GM12878 (cell line): ENCODE data around the gene CTNNA2. TPM values are rescaled to one million over a fixed set of nuclear protein-coding genes. Genes with fewer than 3 reads are reported as not detected.

Experiments
- ATAC-seq: fragments of 200-7000 bp; cut with Tn5 transposase; 3 replicates; pipeline ENCODE4 v1.9.1; 2020; ENCODE audit warnings: mild to moderate bottlenecking, moderate library complexity
- BruUV-seq: library from RNA; stranded (reverse); fragments of 400-500 nt; replicated peaks from 2 replicates; lab custom pipeline; 2021; lab: Mats Ljungman, UMichigan
- CTCF ChIA-PET: fragments of 300-600 bp; sonication (Branson Sonifier 250); formaldehyde crosslinking; extraction: SDS; loops from one replicate; lab custom pipeline; 2021; ENCODE audit warnings: inconsistent platforms; lab: Yijun Ruan, JAX
- POLR2A ChIA-PET: fragments of 350-600 bp; formaldehyde crosslinking; extraction: SDS; loops from one replicate; lab custom pipeline; 2021; ENCODE audit warnings: inconsistent platforms; lab: Charles Lee
- RAD21 ChIA-PET: fragments of 300-600 bp; sonication (Branson Sonifier 250); formaldehyde crosslinking; loops from one replicate; lab custom pipeline; 2023; ENCODE audit warnings: antibody characterized with exemption; ENCODE audit not compliant: unreplicated experiment; lab: Charles Lee
- SMC1A ChIA-PET: fragments of 300-600 bp; sonication (Branson Sonifier 250); formaldehyde crosslinking; loops from one replicate; lab custom pipeline; 2023; ENCODE audit not compliant: unreplicated experiment, uncharacterized antibody; lab: Charles Lee
- DNase-seq: peaks from one replicate; pipeline ENCODE4 v3.0.0-alpha.2; 2011; ENCODE audit warnings: low read depth, low spot score
- FAIRE-seq: peaks from 3 replicates; lab custom pipeline; 2011; peaks lifted over from hg19 to GRCh38; lab: Jason Lieb, UNC
- H2AFZ ChIP-seq: 2 replicates; pipeline ENCODE4 v1.6.0; 2011; ENCODE audit warnings: low read depth, low read length, control low read depth; ENCODE audit not compliant: control insufficient read depth
- H3K27ac ChIP-seq: 2 replicates; pipeline ENCODE4 v1.5.1; 2011; ENCODE audit warnings: control low read depth; ENCODE audit not compliant: control insufficient read depth, insufficient read depth
- H3K27me3 ChIP-seq, 2 experiments: replicated peaks in 1 of 2; 2 replicates each; pipeline versions ENCODE4 v1.6.0 to v1.6.1; 2011; ENCODE audit warnings: low read length in 1 of 2; ENCODE audit not compliant: control insufficient read depth in 2 of 2, insufficient read depth in 2 of 2
- H3K36me3 ChIP-seq, 2 experiments: 2 replicates each; pipeline ENCODE4 v1.5.1; 2011; ENCODE audit warnings: low read length in 1 of 2; ENCODE audit not compliant: control insufficient read depth in 2 of 2, insufficient read depth in 2 of 2
- H3K4me1 ChIP-seq: 2 replicates; pipeline ENCODE4 v1.6.1; 2011; ENCODE audit warnings: mild to moderate bottlenecking, low read length, moderate library complexity, mixed read lengths; ENCODE audit not compliant: control insufficient read depth, insufficient read depth
- H3K4me2 ChIP-seq: 2 replicates; pipeline ENCODE4 v1.6.0; 2011; ENCODE audit warnings: control low read depth; ENCODE audit not compliant: control insufficient read depth, insufficient read depth
- H3K4me3 ChIP-seq: fragments of 200-600 bp; sonication (generic); 2 replicates; pipeline ENCODE4 v1.5.1; 2016
- H3K79me2 ChIP-seq: 2 replicates; pipeline ENCODE4 v1.6.0; 2011; ENCODE audit warnings: low read length; ENCODE audit not compliant: control insufficient read depth, insufficient read depth
- H3K9ac ChIP-seq: 2 replicates; pipeline ENCODE4 v1.8.0; 2011; ENCODE audit warnings: low read length, control low read depth, mixed read lengths; ENCODE audit not compliant: control insufficient read depth, insufficient read depth
- H3K9me3 ChIP-seq: replicated peaks from 3 replicates; pipeline ENCODE4 v1.5.1; 2011; ENCODE audit warnings: mild to moderate bottlenecking, low read length; ENCODE audit not compliant: control insufficient read depth, insufficient read depth
- H4K20me1 ChIP-seq: 2 replicates; pipeline ENCODE4 v1.6.0; 2011; ENCODE audit not compliant: control insufficient read depth, insufficient read depth
- FOXK2 ChIP-seq: fragments of 450-650 bp; IDR thresholded peaks from 2 replicates; pipeline ENCODE4 v1.6.1; 2017; ENCODE audit warnings: mild to moderate bottlenecking, moderate library complexity
- GATAD2B ChIP-seq: fragments of 450-650 bp; conservative IDR thresholded peaks from 2 replicates; pipeline ENCODE4 v1.6.1; 2017; ENCODE audit warnings: low read depth, mild to moderate bottlenecking, moderate library complexity
- IKZF2 ChIP-seq, 2 experiments: fragments of 450-650 bp; IDR thresholded peaks; 2 replicates each; pipeline ENCODE4 v1.6.1; 2017; ENCODE audit warnings: mild to moderate bottlenecking in 2 of 2, moderate library complexity in 2 of 2
- MXI1 ChIP-seq: fragments of 150-350 bp; IDR thresholded peaks from 2 replicates; pipeline ENCODE4 v1.6.1; 2011; ENCODE audit warnings: low read depth, mild to moderate bottlenecking, inconsistent platforms, low read length, improper control_type of control experiment
- NFIC ChIP-seq: IDR thresholded peaks from 2 replicates; pipeline ENCODE4 v1.6.1; 2012; ENCODE audit warnings: low read depth, mild to moderate bottlenecking, inconsistent platforms, low read length, moderate library complexity
- RELB ChIP-seq: fragments of 450-650 bp; IDR thresholded peaks from 2 replicates; pipeline ENCODE4 v1.6.1; 2017; ENCODE audit warnings: low read depth, mild to moderate bottlenecking, moderate library complexity
- SIN3A ChIP-seq: IDR thresholded peaks from 2 replicates; pipeline ENCODE4 v1.6.1; 2012; ENCODE audit warnings: low read depth, low read length, improper control_type of control experiment
- SMAD1 ChIP-seq: fragments of 450-650 bp; IDR thresholded peaks from 2 replicates; pipeline ENCODE4 v1.6.1; 2018; ENCODE audit warnings: mild to moderate bottlenecking, low read depth; ENCODE audit not compliant: partially characterized antibody
- SREBF1 ChIP-seq: IDR thresholded peaks from 2 replicates; pipeline ENCODE4 v1.6.1; 2012; ENCODE audit warnings: mild to moderate bottlenecking, low read length
- ZNF24 ChIP-seq: fragments of 450-650 bp; IDR thresholded peaks from 2 replicates; pipeline ENCODE4 v1.6.1; 2017; ENCODE audit warnings: antibody characterized with exemption, mild to moderate bottlenecking
- in situ Hi-C: fragments of 300-500 bp; cut with MboI; formaldehyde crosslinking; loops from 9 replicates; pipeline ENCODE4 v1.14.3; 2018; ENCODE audit warnings: mixed read lengths
- intact Hi-C: fragments of 100-400 bp; cut with micrococcal nuclease; formaldehyde crosslinking; loops from one replicate; pipeline ENCODE4 v1.14.2; 2022; ENCODE audit not compliant: unreplicated experiment
- polyA plus RNA-seq, 11 experiments: library from polyadenylated mRNA; depleted of rRNA in 4 of 11; unstranded in 6 of 11; stranded (reverse) in 5 of 11; fragments of >200 nt; fragmentation: Nextera tagmentation in 4 of 11; fragmentation: Illumina TruSeq in 1 of 11; extraction: Ambion mirVana in 4 of 11; extraction: Trizol in 1 of 11; gene quantifications; 1 replicate in 1 of 11; 2 replicates in 10 of 11; pipeline versions ENCODE4 v1.2.1 to v1.2.3, GENCODE V29; 2011 to 2016; ENCODE audit warnings: inconsistent platforms in 2 of 11, missing spikeins in 2 of 11, low read depth in 1 of 11
- total RNA-seq, 4 experiments: library from RNA; depleted of rRNA in 3 of 4; stranded (reverse); fragments of >200 nt in 3 of 4; fragmentation: Illumina TruSeq in 1 of 4; extraction: Trizol in 1 of 4; gene quantifications; 2 replicates each; pipeline versions ENCODE4 v1.2.1 to v1.2.3, GENCODE V29; 2013 to 2021
- TF ChIP-seq, protein P1 (sequence below): fragments of 450-650 bp; IDR thresholded peaks from 2 replicates; pipeline ENCODE4 v1.6.1; 2018; ENCODE audit warnings: borderline replicate concordance, mild to moderate bottlenecking; ENCODE audit not compliant: partially characterized antibody
- TF ChIP-seq, protein P2 (sequence below): IDR thresholded peaks from 2 replicates; pipeline ENCODE4 v1.6.1; 2012; ENCODE audit warnings: low read depth, low read length, improper control_type of control experiment

Gene CTNNA2
- total and polyA plus RNA-seq, 10 of the 15 experiments (the other 5 are each of a cell fraction or from before 2014, with no cell fraction given): 2.4 to 36.2 (median 6.6) TPM

- Histone ChIP-seq H3K4me2 (no peak overlapping the region), H3K9ac (no peak overlapping the region), H4K20me1 (no peaks in the 10 kb centered on the region), H3K4me1 (no peaks in the 10 kb centered on the region), H3K4me3 (no peak overlapping the region), H2AFZ (no peak overlapping the region), H3K36me3 (no peaks in the 10 kb centered on the region), H3K9me3 (no peaks in the 10 kb centered on the region), H3K27ac (no peak overlapping the region), H3K27me3 (no peaks in the 10 kb centered on the region), H3K79me2 (no peaks in the 10 kb centered on the region)
- SMC1A ChIA-PET: no interaction called here
- no TSS peak for BruUV-seq
- POLR2A ChIA-PET: no interaction called here
- no peak for ATAC-seq
- TF ChIP-seq SREBF1: no peak
- no peak for TF ChIP-seq MXI1
- no peak for TF ChIP-seq SIN3A
- no peak for TF ChIP-seq FOXK2
- TF ChIP-seq, protein P1, sequence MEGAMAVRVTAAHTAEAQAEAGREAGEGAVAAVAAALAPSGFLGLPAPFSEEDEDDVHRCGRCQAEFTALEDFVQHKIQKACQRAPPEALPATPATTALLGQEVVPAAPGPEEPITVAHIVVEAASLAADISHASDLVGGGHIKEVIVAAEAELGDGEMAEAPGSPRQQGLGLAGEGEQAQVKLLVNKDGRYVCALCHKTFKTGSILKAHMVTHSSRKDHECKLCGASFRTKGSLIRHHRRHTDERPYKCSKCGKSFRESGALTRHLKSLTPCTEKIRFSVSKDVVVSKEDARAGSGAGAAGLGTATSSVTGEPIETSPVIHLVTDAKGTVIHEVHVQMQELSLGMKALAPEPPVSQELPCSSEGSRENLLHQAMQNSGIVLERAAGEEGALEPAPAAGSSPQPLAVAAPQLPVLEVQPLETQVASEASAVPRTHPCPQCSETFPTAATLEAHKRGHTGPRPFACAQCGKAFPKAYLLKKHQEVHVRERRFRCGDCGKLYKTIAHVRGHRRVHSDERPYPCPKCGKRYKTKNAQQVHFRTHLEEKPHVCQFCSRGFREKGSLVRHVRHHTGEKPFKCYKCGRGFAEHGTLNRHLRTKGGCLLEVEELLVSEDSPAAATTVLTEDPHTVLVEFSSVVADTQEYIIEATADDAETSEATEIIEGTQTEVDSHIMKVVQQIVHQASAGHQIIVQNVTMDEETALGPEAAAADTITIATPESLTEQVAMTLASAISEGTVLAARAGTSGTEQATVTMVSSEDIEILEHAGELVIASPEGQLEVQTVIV: no peak
- TF ChIP-seq RELB: no peak
- TF ChIP-seq GATAD2B: no peak
- TF ChIP-seq NFIC: no peak
- TF ChIP-seq ZNF24: no peak
- no peak for TF ChIP-seq IKZF2 (IDR thresholded peaks at IDR 0.05)
- TF ChIP-seq, protein P2, sequence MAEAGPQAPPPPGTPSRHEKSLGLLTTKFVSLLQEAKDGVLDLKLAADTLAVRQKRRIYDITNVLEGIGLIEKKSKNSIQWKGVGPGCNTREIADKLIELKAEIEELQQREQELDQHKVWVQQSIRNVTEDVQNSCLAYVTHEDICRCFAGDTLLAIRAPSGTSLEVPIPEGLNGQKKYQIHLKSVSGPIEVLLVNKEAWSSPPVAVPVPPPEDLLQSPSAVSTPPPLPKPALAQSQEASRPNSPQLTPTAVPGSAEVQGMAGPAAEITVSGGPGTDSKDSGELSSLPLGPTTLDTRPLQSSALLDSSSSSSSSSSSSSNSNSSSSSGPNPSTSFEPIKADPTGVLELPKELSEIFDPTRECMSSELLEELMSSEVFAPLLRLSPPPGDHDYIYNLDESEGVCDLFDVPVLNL: no peak
- TF ChIP-seq SMAD1: no peak
- CTCF ChIA-PET: interaction anchor here (0.9 kb wide), 1 partner anchor 14 kb away, joined by 4 read pairs; no protein-coding TSS in a partner anchor
- no peak for DNase-seq
- in situ Hi-C loops (no loop called here), intact Hi-C loops (no loop called here)
- RAD21 ChIA-PET: no interaction called here
- no peak for FAIRE-seq
Measured at GRCh38 chr2:79994965-79995364, 482.1 kb downstream of the CTNNA2 start.
